H9 (cell line): Measurements from ENCODE around the gene NRG2. TPM values are rescaled to one million over a fixed set of nuclear protein-coding genes. Genes with fewer than 3 reads are reported as not detected.

ENCODE experiments used
- DNase-seq: peaks from one replicate; pipeline ENCODE4 v3.0.0-alpha.2; 2017
- H2AFZ ChIP-seq: one replicate; pipeline ENCODE4 v1.6.1; 2013; ENCODE audit warnings: mild to moderate bottlenecking, low read length, control low read depth, moderate library complexity
- H2AK5ac ChIP-seq: 2 replicates; pipeline ENCODE4 v1.6.1; 2013; ENCODE audit warnings: low read length, control low read depth, mixed read lengths; ENCODE audit not compliant: insufficient read length
- H2BK120ac ChIP-seq: one replicate; pipeline ENCODE4 v1.6.1; 2013; ENCODE audit warnings: low read depth, mild to moderate bottlenecking, low read length, control low read depth, inconsistent platforms; ENCODE audit not compliant: poor library complexity, severe bottlenecking
- H2BK12ac ChIP-seq: 2 replicates; pipeline ENCODE4 v1.6.1; 2013; ENCODE audit warnings: low read length, control low read depth, mixed read lengths, low read depth; ENCODE audit not compliant: insufficient read length
- H2BK15ac ChIP-seq: 2 replicates; pipeline ENCODE4 v1.6.1; 2013; ENCODE audit warnings: low read depth, low read length, control low read depth
- H2BK20ac ChIP-seq: one replicate; pipeline ENCODE4 v1.6.1; 2013; ENCODE audit warnings: low read depth, mild to moderate bottlenecking, low read length, control low read depth, inconsistent platforms; ENCODE audit not compliant: poor library complexity, severe bottlenecking
- H2BK5ac ChIP-seq: 2 replicates; pipeline ENCODE4 v1.6.1; 2013; ENCODE audit warnings: low read length, control low read depth, mixed read lengths; ENCODE audit not compliant: insufficient read length
- H3K14ac ChIP-seq: 2 replicates; pipeline ENCODE4 v1.6.1; 2013; ENCODE audit warnings: low read length, control low read depth; ENCODE audit not compliant: insufficient read depth
- H3K18ac ChIP-seq: 2 replicates; pipeline ENCODE4 v1.6.1; 2013; ENCODE audit warnings: low read depth, mild to moderate bottlenecking, mixed read lengths, low read length, control low read depth; ENCODE audit not compliant: insufficient read length
- H3K23ac ChIP-seq: 2 replicates; pipeline ENCODE4 v1.6.1; 2013; ENCODE audit warnings: low read length, control low read depth, mixed read lengths, low read depth; ENCODE audit not compliant: insufficient read length
- H3K23me2 ChIP-seq: 2 replicates; pipeline ENCODE4 v1.6.1; 2013; ENCODE audit warnings: low read depth, mild to moderate bottlenecking, mixed read lengths, low read length, control low read depth; ENCODE audit not compliant: insufficient read length, poor library complexity, severe bottlenecking
- H3K27ac ChIP-seq: 2 replicates; pipeline ENCODE4 v1.5.1; 2013; ENCODE audit warnings: low read length, control low read depth, mixed read lengths, low read depth; ENCODE audit not compliant: insufficient read length
- H3K27me3 ChIP-seq: 2 replicates; pipeline ENCODE4 v1.6.1; 2013; ENCODE audit warnings: low read length, control low read depth, inconsistent platforms; ENCODE audit not compliant: insufficient read depth
- H3K4ac ChIP-seq: 2 replicates; pipeline ENCODE4 v1.6.1; 2013; ENCODE audit warnings: low read depth, mild to moderate bottlenecking, control low read depth, inconsistent platforms, low read length, moderate library complexity
- H3K4me1 ChIP-seq: 2 replicates; pipeline ENCODE4 v1.6.1; 2013; ENCODE audit warnings: low read length, control low read depth, inconsistent platforms; ENCODE audit not compliant: insufficient read depth
- H3K4me2 ChIP-seq: 2 replicates; pipeline ENCODE4 v1.6.1; 2013; ENCODE audit warnings: low read length, control low read depth, mixed read lengths; ENCODE audit not compliant: insufficient read length, insufficient read depth
- H3K56ac ChIP-seq: 2 replicates; pipeline ENCODE4 v1.6.1; 2013; ENCODE audit warnings: low read depth, mild to moderate bottlenecking, mixed read lengths, low read length, control low read depth; ENCODE audit not compliant: insufficient read length
- H3K79me1 ChIP-seq: 2 replicates; pipeline ENCODE4 v1.6.1; 2013; ENCODE audit warnings: low read depth, mild to moderate bottlenecking, moderate library complexity, low read length, control low read depth, inconsistent platforms; ENCODE audit not compliant: insufficient read depth, poor library complexity, severe bottlenecking
- H3K79me2 ChIP-seq: 2 replicates; pipeline ENCODE4 v1.6.1; 2013; ENCODE audit warnings: low read length, control low read depth, inconsistent platforms; ENCODE audit not compliant: insufficient read depth
- H3K9ac ChIP-seq: 2 replicates; pipeline ENCODE4 v1.6.1; 2013; ENCODE audit warnings: low read length, control low read depth, mixed read lengths; ENCODE audit not compliant: insufficient read length; ENCODE audit errors: extremely low read depth
- H3K9me3 ChIP-seq: one replicate; pipeline ENCODE4 v1.6.1; 2013; ENCODE audit warnings: low read depth, low read length, inconsistent platforms; ENCODE audit not compliant: control insufficient read depth
- H3T11ph ChIP-seq: one replicate; pipeline ENCODE4 v1.6.1; 2013; ENCODE audit warnings: mild to moderate bottlenecking, low read length, control low read depth, inconsistent platforms
- H4K20me1 ChIP-seq: one replicate; pipeline ENCODE4 v1.6.1; 2013; ENCODE audit not compliant: control insufficient read depth, insufficient read length, insufficient read depth
- H4K5ac ChIP-seq: 2 replicates; pipeline ENCODE4 v1.6.1; 2013; ENCODE audit warnings: low read depth, mild to moderate bottlenecking, mixed read lengths, low read length, control low read depth; ENCODE audit not compliant: insufficient read length
- H4K8ac ChIP-seq: replicated peaks from 2 replicates; pipeline ENCODE4 v1.6.1; 2013; ENCODE audit warnings: low read length, control low read depth, mixed read lengths, low read depth; ENCODE audit not compliant: insufficient read length
- H4K91ac ChIP-seq: 2 replicates; pipeline ENCODE4 v1.6.1; 2013; ENCODE audit warnings: low read depth, mild to moderate bottlenecking, moderate library complexity, mixed read lengths, low read length, control low read depth; ENCODE audit not compliant: insufficient read length
- H3K27ac Mint-ChIP-seq, 3 experiments: 2 replicates in 2 of 3; 3 replicates in 1 of 3; pipeline ENCODE4 v1.8.0; 2020 to 2021; ENCODE audit warnings: mixed read lengths in 3 of 3, mild to moderate bottlenecking in 1 of 3, moderate library complexity in 1 of 3
- H3K27me3 Mint-ChIP-seq: 2 replicates; pipeline ENCODE4 v1.8.0; 2021; ENCODE audit warnings: low read depth, mild to moderate bottlenecking, moderate library complexity, mixed read lengths
- H3K36me3 Mint-ChIP-seq, 3 experiments: 2 replicates in 2 of 3; 3 replicates in 1 of 3; pipeline ENCODE4 v1.8.0; 2020 to 2021; ENCODE audit warnings: low read depth in 3 of 3, mixed read lengths in 3 of 3; ENCODE audit not compliant: insufficient read depth in 1 of 3
- H3K4me1 Mint-ChIP-seq, 2 experiments: 2 replicates each; pipeline ENCODE4 v1.8.0; 2020; ENCODE audit warnings: mixed read lengths in 2 of 2
- H3K4me3 Mint-ChIP-seq, 2 experiments: 2 replicates in 1 of 2; 3 replicates in 1 of 2; pipeline ENCODE4 v1.8.0; 2020 to 2021; ENCODE audit warnings: mild to moderate bottlenecking in 2 of 2, mixed read lengths in 2 of 2, moderate library complexity in 1 of 2
- H3K9me3 Mint-ChIP-seq, 2 experiments: 2 replicates in 1 of 2; 3 replicates in 1 of 2; pipeline ENCODE4 v1.8.0; 2020; ENCODE audit warnings: mild to moderate bottlenecking in 2 of 2, mixed read lengths in 2 of 2, moderate library complexity in 1 of 2
- CTCF ChIP-seq: fragments of 200-600 bp; sonication (generic); conservative IDR thresholded peaks from 3 replicates; pipeline ENCODE4 v1.8.0; 2021; ENCODE audit warnings: antibody characterized with exemption, mild to moderate bottlenecking
- WGBS: extraction: QIAGEN DNeasy Blood & Tissue Kit; methylation state at CpG from one replicate; pipeline ENCODE4 v1.1.7; 2013; ENCODE audit warnings: missing lambda C conversion rate, low lambda C conversion rate, mixed read lengths; ENCODE audit not compliant: insufficient read length; ENCODE audit errors: extremely low coverage; 5-methylcytosine and 5-hydroxymethylcytosine counted together
- total RNA-seq: library from RNA; stranded (reverse); gene quantifications from 2 replicates; pipeline ENCODE4 v1.2.1, GENCODE V29; 2021

NRG2 gene
- total RNA-seq, 1 experiment from 2014 or later = not detected

GRCh38 chr5:139842321-139842720 lies 200.8 kb downstream of the NRG2 start:
- Mint-ChIP-seq H3K27me3 (peaks cover 54% of the 10 kb centered on the region), H3K9me3 (no peaks in the 10 kb centered on the region), H3K4me1 (peaks cover 3 to 5% of the 10 kb centered on the region in 2 experiments), H3K36me3 (no peaks in the 10 kb centered on the region), H3K27ac (no peak overlapping the region; a peak in 1 of 7 replicates), H3K4me3 (no peak overlapping the region)
- no peak overlapping the region for H3K27ac ChIP-seq
- no peak overlapping the region for H2BK120ac ChIP-seq
- no peak overlapping the region for H2BK20ac ChIP-seq
- H4K91ac ChIP-seq = no peak overlapping the region
- no peak for DNase-seq
- no peak overlapping the region for H3K18ac ChIP-seq
- H3K79me2 ChIP-seq = no peaks in the 10 kb centered on the region
- no peak overlapping the region for H3T11ph ChIP-seq
- H2BK12ac ChIP-seq = no peak overlapping the region
- H3K4me2 ChIP-seq = no peak overlapping the region
- WGBS = no CpG with 5 or more reads among the region's 7 CpGs
- H3K4me1 ChIP-seq = no peaks in the 10 kb centered on the region
- H3K79me1 ChIP-seq = no peaks in the 10 kb centered on the region
- no peak overlapping the region for H3K4ac ChIP-seq
- no peak for TF ChIP-seq CTCF
- H3K9ac ChIP-seq = no peak overlapping the region
- H4K20me1 ChIP-seq = no peaks in the 10 kb centered on the region
- no peaks in the 10 kb centered on the region for H3K23me2 ChIP-seq
- no peak overlapping the region for H2AK5ac ChIP-seq
- no peak overlapping the region for H3K56ac ChIP-seq
- no peak overlapping the region for H3K23ac ChIP-seq
- H4K5ac ChIP-seq = no peak overlapping the region
- H2AFZ ChIP-seq = no peak overlapping the region
- H2BK15ac ChIP-seq = no peak overlapping the region
- H3K14ac ChIP-seq = no peak overlapping the region
- H3K9me3 ChIP-seq = no peaks in the 10 kb centered on the region
- H2BK5ac ChIP-seq = no peak overlapping the region
- peaks cover 9% of the 10 kb centered on the region; the same call in 1 of the 2 replicates for H3K27me3 ChIP-seq
- H4K8ac ChIP-seq = no peak overlapping the region
